CD14-positive monocyte (primary cell): ENCODE data around the gene MARVELD1. TPM values are rescaled to one million over a fixed set of nuclear protein-coding genes. Genes with fewer than 3 reads are reported as not detected.
A peak's percentile ranks its signal among the peaks of the same experiment; 100 is the strongest.

Experiments
- DNase-seq, 3 donors: peaks; one replicate each; pipeline ENCODE4 v3.0.0-alpha.2; 2011 to 2022
- H2AFZ ChIP-seq: 2 replicates; pipeline ENCODE4 v1.6.0; 2012; ENCODE audit warnings: mild to moderate bottlenecking, low read depth, low read length, inconsistent platforms; ENCODE audit not compliant: insufficient read depth, poor library complexity, severe bottlenecking
- H3K27ac ChIP-seq, 2 donors: 1 replicate in 1 of 2; 2 replicates in 1 of 2; pipeline ENCODE4 v1.5.1; 2012 to 2013; ENCODE audit warnings: low read length in 2 of 2, control low read depth in 1 of 2, inconsistent platforms in 1 of 2, low read depth in 1 of 2, mild to moderate bottlenecking in 1 of 2
- H3K27me3 ChIP-seq, 2 donors: one replicate each; pipeline versions ENCODE4 v1.6.0 to v1.6.1; 2011 to 2013; ENCODE audit warnings: low read length in 2 of 2; ENCODE audit not compliant: control insufficient read depth in 2 of 2, insufficient read depth in 2 of 2
- H3K36me3 ChIP-seq, 2 donors: replicated peaks in 1 of 2; 1 replicate in 1 of 2; 2 replicates in 1 of 2; pipeline versions ENCODE4 v1.5.1 to v1.6.1; 2012 to 2013; ENCODE audit warnings: low read length in 2 of 2, control low read depth in 1 of 2, inconsistent platforms in 1 of 2, mild to moderate bottlenecking in 1 of 2; ENCODE audit not compliant: insufficient read depth in 2 of 2, control insufficient read depth in 1 of 2
- H3K4me1 ChIP-seq, 2 donors: 1 replicate in 1 of 2; 2 replicates in 1 of 2; pipeline versions ENCODE4 v1.5.1 to v1.6.1; 2012 to 2013; ENCODE audit warnings: low read length in 2 of 2, control low read depth in 1 of 2, inconsistent platforms in 1 of 2, mild to moderate bottlenecking in 1 of 2, moderate library complexity in 1 of 2; ENCODE audit not compliant: insufficient read depth in 2 of 2, control insufficient read depth in 1 of 2
- H3K4me2 ChIP-seq: replicated peaks from 2 replicates; pipeline ENCODE3; 2012; ENCODE audit warnings: low read length, moderate library complexity, mild to moderate bottlenecking; ENCODE audit not compliant: poor library complexity, severe bottlenecking; ENCODE audit errors: extremely low read depth
- H3K4me3 ChIP-seq, 3 experiments: fragments of 200-600 bp in 1 of 3; sonication (generic) in 1 of 3; replicated peaks in 1 of 3; 1 replicate in 2 of 3; 2 replicates in 1 of 3; pipeline ENCODE4 v1.5.1; 2011 to 2013; ENCODE audit warnings: low read length in 3 of 3, mild to moderate bottlenecking in 3 of 3, control low read depth in 2 of 3, low read depth in 2 of 3, inconsistent platforms in 1 of 3, moderate library complexity in 1 of 3
- H3K79me2 ChIP-seq: 2 replicates; pipeline ENCODE4 v1.6.0; 2012; ENCODE audit warnings: mild to moderate bottlenecking, control low read depth, inconsistent platforms, low read length, moderate library complexity; ENCODE audit not compliant: insufficient read depth
- H3K9ac ChIP-seq: 2 replicates; pipeline ENCODE4 v1.6.0; 2017; ENCODE audit warnings: low read length, mild to moderate bottlenecking; ENCODE audit not compliant: insufficient read depth, poor library complexity, severe bottlenecking
- H3K9me3 ChIP-seq, 2 donors: replicated peaks in 1 of 2; 1 replicate in 1 of 2; 2 replicates in 1 of 2; pipeline versions ENCODE4 v1.5.1 to v1.6.1; 2012 to 2013; ENCODE audit warnings: low read length in 2 of 2, control low read depth in 1 of 2; ENCODE audit not compliant: control insufficient read depth in 1 of 2, insufficient read depth in 1 of 2
- H4K20me1 ChIP-seq: 2 replicates; pipeline ENCODE4 v1.6.0; 2012; ENCODE audit warnings: mild to moderate bottlenecking, low read length, control low read depth, moderate library complexity; ENCODE audit not compliant: insufficient read depth
- H3K27ac Mint-ChIP-seq, 7 donors: one replicate each; pipeline ENCODE4 v1.8.0; 2020; ENCODE audit warnings: mild to moderate bottlenecking in 7 of 7, mixed read lengths in 7 of 7, moderate library complexity in 6 of 7, inconsistent platforms in 2 of 7
- H3K27me3 Mint-ChIP-seq, 3 donors: one replicate each; pipeline ENCODE4 v1.8.0; 2021 to 2022; ENCODE audit warnings: low read depth in 3 of 3, mild to moderate bottlenecking in 3 of 3, mixed read lengths in 3 of 3, moderate library complexity in 3 of 3, inconsistent platforms in 1 of 3
- H3K36me3 Mint-ChIP-seq, 2 donors: one replicate each; pipeline ENCODE4 v1.8.0; 2020; ENCODE audit warnings: mixed read lengths in 2 of 2, inconsistent platforms in 1 of 2, mild to moderate bottlenecking in 1 of 2
- H3K4me1 Mint-ChIP-seq: one replicate; pipeline ENCODE4 v1.8.0; 2020; ENCODE audit warnings: mild to moderate bottlenecking, mixed read lengths
- H3K4me3 Mint-ChIP-seq, 2 donors: one replicate each; pipeline ENCODE4 v1.8.0; 2020; ENCODE audit warnings: mild to moderate bottlenecking in 2 of 2, mixed read lengths in 2 of 2, moderate library complexity in 1 of 2
- H3K9me3 Mint-ChIP-seq, 7 donors: one replicate each; pipeline ENCODE4 v1.8.0; 2020 to 2022; ENCODE audit warnings: mixed read lengths in 7 of 7, mild to moderate bottlenecking in 6 of 7, moderate library complexity in 6 of 7, inconsistent platforms in 2 of 7
- WGBS: methylation state at CpG from one replicate; pipeline ENCODE4 v1.1.5; 2013; ENCODE audit warnings: missing lambda C conversion rate; ENCODE audit not compliant: insufficient coverage; 5-methylcytosine and 5-hydroxymethylcytosine counted together
- intact Hi-C, 2 donors: fragments of 100-400 bp; cut with micrococcal nuclease; formaldehyde crosslinking; loops; one replicate each; pipeline versions ENCODE4 v1.15.0 to v1.15.1; 2023
- polyA plus RNA-seq, 3 donors: library from polyadenylated mRNA; depleted of rRNA in 1 of 3; unstranded in 2 of 3; stranded (reverse) in 1 of 3; fragments of 300-500 nt in 2 of 3; fragments of >200 nt in 1 of 3; fragmentation: Illumina TruSeq in 2 of 3; gene quantifications; 1 replicate in 2 of 3; 2 replicates in 1 of 3; pipeline ENCODE4 v1.2.3, GENCODE V29; 2012 to 2021
- TF ChIP-seq, protein P1 (sequence below): fragments of 200-600 bp; IDR thresholded peaks from one replicate; pipeline ENCODE4 v1.8.0; 2022; ENCODE audit warnings: antibody characterized with exemption, mild to moderate bottlenecking

MARVELD1 gene
- polyA plus RNA-seq, 3 donors: 3.7 to 28.0 (median 9.2) TPM

DNA sequence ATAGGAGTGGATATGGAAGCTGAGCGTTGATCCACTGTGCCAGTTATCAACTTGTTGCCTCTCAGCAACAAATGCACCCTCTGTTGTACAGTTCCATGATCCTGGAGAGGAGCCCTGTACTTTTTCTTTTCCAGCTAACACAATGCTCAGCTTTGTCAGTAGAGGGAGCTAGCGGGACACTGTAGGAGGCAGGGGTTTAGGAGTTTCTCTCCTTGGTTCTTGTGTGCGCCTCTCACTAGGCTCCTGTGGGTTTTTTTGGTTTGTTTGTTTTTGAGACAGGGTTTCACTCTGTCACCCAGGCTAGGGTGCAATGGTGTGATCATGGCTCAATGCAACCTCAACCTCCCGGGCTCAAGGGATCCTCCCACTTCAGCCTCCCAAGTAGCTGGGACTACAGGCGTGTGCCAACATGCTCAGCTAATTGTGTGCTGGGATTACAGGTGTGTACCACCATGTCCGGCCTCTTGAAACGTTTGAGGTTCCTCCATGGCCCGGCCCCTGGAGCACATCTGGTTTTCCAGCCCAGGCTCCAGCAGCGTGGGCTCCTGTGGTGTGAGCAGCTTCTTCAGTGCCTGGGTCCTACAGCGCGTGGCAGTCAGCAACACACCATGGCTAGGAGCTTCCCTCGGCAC, 12.0 kb upstream of the MARVELD1 start:
- TF ChIP-seq, protein P1, sequence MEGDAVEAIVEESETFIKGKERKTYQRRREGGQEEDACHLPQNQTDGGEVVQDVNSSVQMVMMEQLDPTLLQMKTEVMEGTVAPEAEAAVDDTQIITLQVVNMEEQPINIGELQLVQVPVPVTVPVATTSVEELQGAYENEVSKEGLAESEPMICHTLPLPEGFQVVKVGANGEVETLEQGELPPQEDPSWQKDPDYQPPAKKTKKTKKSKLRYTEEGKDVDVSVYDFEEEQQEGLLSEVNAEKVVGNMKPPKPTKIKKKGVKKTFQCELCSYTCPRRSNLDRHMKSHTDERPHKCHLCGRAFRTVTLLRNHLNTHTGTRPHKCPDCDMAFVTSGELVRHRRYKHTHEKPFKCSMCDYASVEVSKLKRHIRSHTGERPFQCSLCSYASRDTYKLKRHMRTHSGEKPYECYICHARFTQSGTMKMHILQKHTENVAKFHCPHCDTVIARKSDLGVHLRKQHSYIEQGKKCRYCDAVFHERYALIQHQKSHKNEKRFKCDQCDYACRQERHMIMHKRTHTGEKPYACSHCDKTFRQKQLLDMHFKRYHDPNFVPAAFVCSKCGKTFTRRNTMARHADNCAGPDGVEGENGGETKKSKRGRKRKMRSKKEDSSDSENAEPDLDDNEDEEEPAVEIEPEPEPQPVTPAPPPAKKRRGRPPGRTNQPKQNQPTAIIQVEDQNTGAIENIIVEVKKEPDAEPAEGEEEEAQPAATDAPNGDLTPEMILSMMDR: peak; percentile 91
- no peaks in the 10 kb centered on the region for H3K79me2 ChIP-seq
- H3K4me2 ChIP-seq: no peak overlapping the region
- Mint-ChIP-seq H3K9me3 (no peaks in the 10 kb centered on the region), H3K36me3 (no peaks in the 10 kb centered on the region), H3K27me3 (peaks cover 1 to 10% (median 9%) of the 10 kb centered on the region in 3 donors), H3K4me3 (no peak overlapping the region), H3K27ac (peak overlapping the region in 1 of 7 donors; percentile 35), H3K4me1 (peaks cover 7% of the 10 kb centered on the region)
- intact Hi-C loops: no loop called here
- WGBS: 72% methylated on average over 9 of the region's 12 CpGs
- H2AFZ ChIP-seq: no peak overlapping the region
- H3K9ac ChIP-seq: no peak overlapping the region
- DNase-seq: peak; percentile 58 to 68 (median 64)
- H3K4me1 ChIP-seq: peaks cover 0 to 4% of the 10 kb centered on the region in 2 donors
- H3K36me3 ChIP-seq: no peaks in the 10 kb centered on the region
- no peak overlapping the region for H3K27ac ChIP-seq
- no peaks in the 10 kb centered on the region for H4K20me1 ChIP-seq
- H3K27me3 ChIP-seq: no peaks in the 10 kb centered on the region
- no peaks in the 10 kb centered on the region for H3K9me3 ChIP-seq
- H3K4me3 ChIP-seq: no peak overlapping the region

DNA sequence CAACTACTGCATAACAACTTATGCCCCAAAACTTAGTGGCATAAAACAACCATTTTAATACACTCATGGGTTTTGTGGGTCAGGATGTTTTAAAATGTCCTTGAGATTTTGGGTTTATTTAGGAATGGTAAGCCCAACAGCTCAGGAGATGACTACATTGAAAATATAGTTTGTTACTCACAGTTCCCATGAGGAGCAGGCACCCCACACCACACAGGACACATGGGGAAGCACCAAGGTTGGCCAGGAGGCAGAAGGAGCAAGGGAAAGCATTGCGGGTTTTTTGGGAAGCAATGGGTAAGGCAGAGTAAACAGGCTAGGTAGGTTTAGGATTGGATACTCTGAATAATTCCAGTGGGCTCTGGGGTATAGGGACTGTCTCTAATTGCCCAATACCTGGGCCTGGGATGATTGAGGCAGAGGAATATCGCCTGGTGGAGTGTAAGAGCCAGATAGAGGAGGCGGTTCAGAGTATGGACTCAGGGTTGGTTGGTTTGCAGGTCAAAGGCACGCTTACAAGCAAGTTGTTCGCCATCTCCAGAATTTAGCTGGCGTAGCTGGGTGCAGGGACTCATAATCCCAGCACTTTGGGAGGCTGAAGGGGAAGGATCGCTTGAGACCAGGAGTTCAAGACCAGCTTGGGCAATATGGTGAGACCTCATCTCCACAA, 10.0 kb upstream of the MARVELD1 start:
- DNase-seq: no peak

More for the DNA sequence above, 10.0 kb upstream of the MARVELD1 start:
- Mint-ChIP-seq H3K4me1 (peaks cover 7% of the 10 kb centered on the region), H3K4me3 (no peak overlapping the region), H3K27me3 (peaks cover 2 to 13% (median 11%) of the 10 kb centered on the region in 3 donors), H3K9me3 (no peaks in the 10 kb centered on the region), H3K36me3 (no peaks in the 10 kb centered on the region), H3K27ac (peak overlapping the region in 1 of 7 donors; percentile 47)
- H3K9me3 ChIP-seq: no peaks in the 10 kb centered on the region
- intact Hi-C loops: no loop called here
- H3K9ac ChIP-seq: no peak overlapping the region
- no peak overlapping the region for H3K4me3 ChIP-seq
- WGBS: 97% methylated on average over 3 of the region's 7 CpGs
- H3K27me3 ChIP-seq: no peaks in the 10 kb centered on the region
- no peaks in the 10 kb centered on the region for H3K79me2 ChIP-seq
- H3K4me1 ChIP-seq: peaks cover 0 to 4% of the 10 kb centered on the region in 2 donors
- no peak overlapping the region for H2AFZ ChIP-seq
- TF ChIP-seq, protein P1: no peak
- no peak overlapping the region for H3K27ac ChIP-seq
- no peaks in the 10 kb centered on the region for H4K20me1 ChIP-seq
- H3K36me3 ChIP-seq: no peaks in the 10 kb centered on the region
- H3K4me2 ChIP-seq: no peak overlapping the region
